ENCODE measurements around the gene IGSF8. TPM values are rescaled to one million over a fixed set of nuclear protein-coding genes. Genes with fewer than 3 reads are reported as not detected.

The IGSF8 gene
- total and polyA plus RNA-seq, 8 donors, result 27.5 to 38.3 (median 31.7) TPM

DNA sequence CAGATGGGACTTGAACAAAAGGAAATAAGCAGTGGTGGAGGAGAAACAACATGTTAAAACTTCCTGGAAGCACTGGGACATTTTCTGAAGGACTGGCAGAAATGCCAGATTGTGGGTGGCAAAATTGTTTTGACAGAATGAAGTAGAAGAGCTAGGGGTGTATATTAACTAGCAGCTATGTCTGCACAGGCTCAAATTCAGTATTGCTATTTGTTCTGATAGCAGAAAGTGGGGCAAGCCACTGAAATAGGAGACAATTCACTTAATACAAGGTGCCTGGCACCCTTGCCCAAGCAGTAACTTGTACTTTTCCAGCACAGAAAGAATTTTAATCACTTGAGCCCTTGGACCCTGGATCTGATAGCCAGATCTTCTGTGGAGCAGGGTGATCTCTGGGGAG lies 54.9 kb downstream of the IGSF8 start:
- TF ChIP-seq, protein P1, sequence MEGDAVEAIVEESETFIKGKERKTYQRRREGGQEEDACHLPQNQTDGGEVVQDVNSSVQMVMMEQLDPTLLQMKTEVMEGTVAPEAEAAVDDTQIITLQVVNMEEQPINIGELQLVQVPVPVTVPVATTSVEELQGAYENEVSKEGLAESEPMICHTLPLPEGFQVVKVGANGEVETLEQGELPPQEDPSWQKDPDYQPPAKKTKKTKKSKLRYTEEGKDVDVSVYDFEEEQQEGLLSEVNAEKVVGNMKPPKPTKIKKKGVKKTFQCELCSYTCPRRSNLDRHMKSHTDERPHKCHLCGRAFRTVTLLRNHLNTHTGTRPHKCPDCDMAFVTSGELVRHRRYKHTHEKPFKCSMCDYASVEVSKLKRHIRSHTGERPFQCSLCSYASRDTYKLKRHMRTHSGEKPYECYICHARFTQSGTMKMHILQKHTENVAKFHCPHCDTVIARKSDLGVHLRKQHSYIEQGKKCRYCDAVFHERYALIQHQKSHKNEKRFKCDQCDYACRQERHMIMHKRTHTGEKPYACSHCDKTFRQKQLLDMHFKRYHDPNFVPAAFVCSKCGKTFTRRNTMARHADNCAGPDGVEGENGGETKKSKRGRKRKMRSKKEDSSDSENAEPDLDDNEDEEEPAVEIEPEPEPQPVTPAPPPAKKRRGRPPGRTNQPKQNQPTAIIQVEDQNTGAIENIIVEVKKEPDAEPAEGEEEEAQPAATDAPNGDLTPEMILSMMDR (IDR thresholded peaks at IDR 0.05), result no peak

More for the DNA sequence above, 54.9 kb downstream of the IGSF8 start:
- ATAC-seq (no peak), DNase-seq (no peak)
- Histone ChIP-seq H3K9me3 (no peaks in the 10 kb centered on the region), H3K27me3 (peaks cover 0 to 11% of the 10 kb centered on the region in 2 donors), H3K27ac (no peak overlapping the region), H3K36me3 (no peaks in the 10 kb centered on the region), H3K4me3 (no peak overlapping the region), H3K4me1 (peaks cover 5 to 8% of the 10 kb centered on the region in 2 donors)
- intact Hi-C loops (cut with DNase I), result no loop called here

Other genes with a start within 250 kb of the IGSF8 start
- gene VSIG8, start 236.0 kb downstream of the IGSF8 start, total RNA-seq, result not detected
- gene VSIG8, start 236.0 kb downstream of the IGSF8 start, polyA plus RNA-seq (ENCODE audit: insufficient read length in 6 of 6), result under 1 TPM in 2 of 6 donors, not detected in 4; 0.10 to 0.14 TPM
- 1 to 10 TPM; 1.1 to 4.7 TPM for gene CFAP45, start 198.5 kb downstream of the IGSF8 start, total RNA-seq
- gene CFAP45, start 198.5 kb downstream of the IGSF8 start, polyA plus RNA-seq (ENCODE audit: insufficient read length in 6 of 6), result 10 to 100 TPM in 1 of 6 donors, 1 to 10 TPM in 5; 2.6 to 12.4 (median 8.2) TPM
- gene TAGLN2, start 173.1 kb downstream of the IGSF8 start, total RNA-seq, result 100 to 1,000 TPM; 565 to 617 TPM
- gene TAGLN2, start 173.1 kb downstream of the IGSF8 start, polyA plus RNA-seq (ENCODE audit: insufficient read length in 6 of 6), result 100 to 1,000 TPM; 301 to 479 (median 330) TPM
- gene IGSF9, start 153.0 kb downstream of the IGSF8 start, total RNA-seq, result 1 to 10 TPM; 2.8 to 3.0 TPM
- 10 to 100 TPM; 12.2 to 16.9 (median 14.6) TPM for gene IGSF9, start 153.0 kb downstream of the IGSF8 start, polyA plus RNA-seq (ENCODE audit: insufficient read length in 6 of 6)
- not detected for gene SLAMF9, start 144.4 kb downstream of the IGSF8 start, total RNA-seq
- not detected for gene SLAMF9, start 144.4 kb downstream of the IGSF8 start, polyA plus RNA-seq (ENCODE audit: insufficient read length in 6 of 6)
- gene PIGM, start 66.6 kb downstream of the IGSF8 start, total RNA-seq, result 1 to 10 TPM; 7.0 to 9.5 TPM
- gene PIGM, start 66.6 kb downstream of the IGSF8 start, polyA plus RNA-seq (ENCODE audit: insufficient read length in 6 of 6), result 10 to 100 TPM; 11.6 to 13.2 (median 12.6) TPM
- under 1 TPM in 1 of 2 donors, not detected in 1; 0.58 TPM for gene KCNJ10, start 28.5 kb downstream of the IGSF8 start, total RNA-seq
- under 1 TPM; 0.27 to 0.72 (median 0.50) TPM for gene KCNJ10, start 28.5 kb downstream of the IGSF8 start, polyA plus RNA-seq (ENCODE audit: insufficient read length in 6 of 6)
- gene KCNJ9, start 17.1 kb downstream of the IGSF8 start, total RNA-seq, result not detected
- gene KCNJ9, start 17.1 kb downstream of the IGSF8 start, polyA plus RNA-seq (ENCODE audit: insufficient read length in 6 of 6), result under 1 TPM in 3 of 6 donors, not detected in 3; 0.04 to 0.10 (median 0.08) TPM
- 1 to 10 TPM; 2.8 to 5.0 TPM for gene ATP1A2, start 17.1 kb upstream of the IGSF8 start, total RNA-seq
- gene ATP1A2, start 17.1 kb upstream of the IGSF8 start, polyA plus RNA-seq (ENCODE audit: insufficient read length in 6 of 6), result 10 to 100 TPM in 4 of 6 donors, 1 to 10 TPM in 2; 7.7 to 15.9 (median 12.4) TPM
- not detected for gene ATP1A4, start 53.0 kb upstream of the IGSF8 start, total RNA-seq
- gene ATP1A4, start 53.0 kb upstream of the IGSF8 start, polyA plus RNA-seq (ENCODE audit: insufficient read length in 6 of 6), result under 1 TPM; 0.10 to 0.26 (median 0.17) TPM
- gene CASQ1, start 92.0 kb upstream of the IGSF8 start, total RNA-seq, result under 1 TPM; 0.17 to 0.29 TPM
- gene CASQ1, start 92.0 kb upstream of the IGSF8 start, polyA plus RNA-seq (ENCODE audit: insufficient read length in 6 of 6), result under 1 TPM in 5 of 6 donors, not detected in 1; 0.20 to 0.71 (median 0.41) TPM
- gene PEA15, start 106.8 kb upstream of the IGSF8 start, total RNA-seq, result 100 to 1,000 TPM; 175 to 178 TPM
- 100 to 1,000 TPM; 131 to 149 (median 141) TPM for gene PEA15, start 106.8 kb upstream of the IGSF8 start, polyA plus RNA-seq (ENCODE audit: insufficient read length in 6 of 6)
- 10 to 100 TPM; 93.9 to 99.3 TPM for gene DCAF8, start 163.9 kb upstream of the IGSF8 start, total RNA-seq
- gene DCAF8, start 163.9 kb upstream of the IGSF8 start, polyA plus RNA-seq (ENCODE audit: insufficient read length in 6 of 6), result 100 to 1,000 TPM; 166 to 235 (median 207) TPM
- gene PEX19, start 186.5 kb upstream of the IGSF8 start, total RNA-seq, result 10 to 100 TPM; 42.9 to 57.1 TPM
- 10 to 100 TPM; 67.0 to 76.0 (median 72.6) TPM for gene PEX19, start 186.5 kb upstream of the IGSF8 start, polyA plus RNA-seq (ENCODE audit: insufficient read length in 6 of 6)
- gene COPA, start 244.6 kb upstream of the IGSF8 start, total RNA-seq, result 100 to 1,000 TPM; 174 to 181 TPM
- gene COPA, start 244.6 kb upstream of the IGSF8 start, polyA plus RNA-seq (ENCODE audit: insufficient read length in 6 of 6), result 100 to 1,000 TPM; 149 to 182 (median 172) TPM
- 10 to 100 TPM; 90.7 to 93.8 TPM for gene NCSTN, start 244.8 kb upstream of the IGSF8 start, total RNA-seq
- gene NCSTN, start 244.8 kb upstream of the IGSF8 start, polyA plus RNA-seq (ENCODE audit: insufficient read length in 6 of 6), result 100 to 1,000 TPM; 111 to 125 (median 118) TPM

Measured in left lung (tissue), 10 donors.